ENCODE measurements around the gene MAP6D1. TPM values are rescaled to one million over a fixed set of nuclear protein-coding genes. Genes with fewer than 3 reads are reported as not detected.
A peak's percentile ranks its signal among the peaks of the same experiment; 100 is the strongest.

The MAP6D1 gene
- total RNA-seq, 1 experiment from 2014 or later: 7.1 TPM

DNA sequence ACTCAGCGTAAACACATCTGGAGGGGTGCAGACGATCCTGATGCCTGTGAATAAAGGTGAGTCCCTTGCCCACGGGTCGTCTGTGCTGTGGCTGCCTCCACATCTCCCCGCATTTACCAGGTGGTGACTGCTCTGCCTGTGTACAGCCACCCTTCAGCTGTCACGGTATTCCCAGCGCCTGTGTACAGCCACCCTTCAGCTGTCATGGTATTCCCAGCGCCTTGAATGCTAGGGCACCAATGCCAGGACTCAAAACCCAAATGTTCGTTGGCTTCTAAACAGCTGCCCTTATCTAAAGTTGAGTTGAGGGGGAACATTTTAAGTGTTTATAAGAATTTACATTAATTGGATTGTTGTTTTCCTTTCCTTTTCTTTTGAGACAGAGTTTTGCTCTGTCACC is 27.4 kb downstream of the MAP6D1 start:
- Histone ChIP-seq H3K14ac (ENCODE audit: insufficient read depth, low read length) (no peak overlapping the region), H3K9me3 (ENCODE audit: control insufficient read depth, low read depth, low read length) (no peaks in the 10 kb centered on the region), H3K4me1 (ENCODE audit: insufficient read depth, low read length) (no peaks in the 10 kb centered on the region), H2BK5ac (ENCODE audit: insufficient read length, low read length) (no peak overlapping the region), H2BK20ac (ENCODE audit: low read depth, low read length, poor library complexity, severe bottlenecking) (no peak overlapping the region), H4K20me1 (ENCODE audit: control insufficient read depth, insufficient read depth, insufficient read length) (no peaks in the 10 kb centered on the region), H3K9ac (ENCODE audit: extremely low read depth, insufficient read length, low read length) (no peak overlapping the region), H3K56ac (ENCODE audit: insufficient read length, low read depth, low read length) (no peak overlapping the region), H2AK5ac (ENCODE audit: insufficient read length, low read length) (no peak overlapping the region), H3K79me2 (ENCODE audit: insufficient read depth, low read length) (no peaks in the 10 kb centered on the region), H3K18ac (ENCODE audit: insufficient read length, low read depth, low read length) (no peak overlapping the region), H3T11ph (ENCODE audit: low read length) (no peak overlapping the region), H3K27me3 (ENCODE audit: insufficient read depth, low read length) (no peaks in the 10 kb centered on the region), H4K91ac (ENCODE audit: insufficient read length, low read depth, low read length) (no peak overlapping the region), H3K23ac (ENCODE audit: insufficient read length, low read depth, low read length) (no peak overlapping the region), H4K5ac (ENCODE audit: insufficient read length, low read depth, low read length) (no peak overlapping the region), H2BK120ac (ENCODE audit: low read depth, low read length, poor library complexity, severe bottlenecking) (no peak overlapping the region), H2AFZ (ENCODE audit: low read length) (no peak overlapping the region), H2BK15ac (ENCODE audit: low read depth, low read length) (no peak overlapping the region), H3K27ac (ENCODE audit: insufficient read length, low read depth, low read length) (no peak overlapping the region), H4K8ac (replicated peaks; ENCODE audit: insufficient read length, low read depth, low read length) (no peak overlapping the region), H3K4me2 (ENCODE audit: insufficient read depth, insufficient read length, low read length) (no peak overlapping the region), H3K4ac (ENCODE audit: low read depth, low read length) (no peak overlapping the region), H3K79me1 (ENCODE audit: insufficient read depth, low read depth, low read length, poor library complexity, severe bottlenecking) (no peaks in the 10 kb centered on the region), H2BK12ac (ENCODE audit: insufficient read length, low read depth, low read length) (no peak overlapping the region), H3K23me2 (ENCODE audit: insufficient read length, low read depth, low read length, poor library complexity, severe bottlenecking) (no peaks in the 10 kb centered on the region)
- Mint-ChIP-seq H3K36me3 (ENCODE audit: insufficient read depth in 1 of 3, low read depth in 3 of 3) (peaks cover 26 to 81% (median 80%) of the 10 kb centered on the region in 3 experiments; a peak in 6 of 7 replicates), H3K27ac (peak overlapping the region in 2 of 3 experiments; percentile 41 to 76; a peak in 3 of 7 replicates), H3K4me3 (no peak overlapping the region), H3K9me3 (no peaks in the 10 kb centered on the region), H3K4me1 (no peaks in the 10 kb centered on the region), H3K27me3 (ENCODE audit: low read depth) (no peaks in the 10 kb centered on the region; the same call in 1 of the 2 replicates)
- no CpG with 5 or more reads among the region's 9 CpGs for WGBS (ENCODE audit: extremely low coverage, insufficient read length, low lambda C conversion rate)
- TF ChIP-seq, protein P1, sequence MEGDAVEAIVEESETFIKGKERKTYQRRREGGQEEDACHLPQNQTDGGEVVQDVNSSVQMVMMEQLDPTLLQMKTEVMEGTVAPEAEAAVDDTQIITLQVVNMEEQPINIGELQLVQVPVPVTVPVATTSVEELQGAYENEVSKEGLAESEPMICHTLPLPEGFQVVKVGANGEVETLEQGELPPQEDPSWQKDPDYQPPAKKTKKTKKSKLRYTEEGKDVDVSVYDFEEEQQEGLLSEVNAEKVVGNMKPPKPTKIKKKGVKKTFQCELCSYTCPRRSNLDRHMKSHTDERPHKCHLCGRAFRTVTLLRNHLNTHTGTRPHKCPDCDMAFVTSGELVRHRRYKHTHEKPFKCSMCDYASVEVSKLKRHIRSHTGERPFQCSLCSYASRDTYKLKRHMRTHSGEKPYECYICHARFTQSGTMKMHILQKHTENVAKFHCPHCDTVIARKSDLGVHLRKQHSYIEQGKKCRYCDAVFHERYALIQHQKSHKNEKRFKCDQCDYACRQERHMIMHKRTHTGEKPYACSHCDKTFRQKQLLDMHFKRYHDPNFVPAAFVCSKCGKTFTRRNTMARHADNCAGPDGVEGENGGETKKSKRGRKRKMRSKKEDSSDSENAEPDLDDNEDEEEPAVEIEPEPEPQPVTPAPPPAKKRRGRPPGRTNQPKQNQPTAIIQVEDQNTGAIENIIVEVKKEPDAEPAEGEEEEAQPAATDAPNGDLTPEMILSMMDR (conservative IDR thresholded peaks at IDR 0.05): no peak
- no peak for DNase-seq

All from H9 (cell line).